ENCODE data around the gene TAS1R3. TPM values are rescaled to one million over a fixed set of nuclear protein-coding genes. Genes with fewer than 3 reads are reported as not detected.

The TAS1R3 gene
- total and polyA plus RNA-seq, 10 of the 15 experiments (the other 5 are each of a cell fraction or from before 2014, with no cell fraction given) = 0.04 to 0.51 (median 0.08) TPM; not detected in 3

- in situ Hi-C loops (cut with MboI) = no loop called here
- 67% methylated on average over 3 of the region's 3 CpGs for WGBS (ENCODE audit: insufficient coverage, insufficient replicate concordance, low lambda C conversion rate, missing lambda C conversion rate)
- peaks cover 21% of the 10 kb centered on the region for H3K4me1 ChIP-seq (ENCODE audit: control insufficient read depth, insufficient read depth, low read length)
- ChIA-PET SMC1A (ENCODE audit: uncharacterized antibody, unreplicated experiment) (no interaction called here), RAD21 (ENCODE audit: unreplicated experiment) (interaction anchor here (1.0 kb wide), 1 partner anchor 59 kb away, joined by 3 read pairs; no protein-coding TSS in a partner anchor), POLR2A (no interaction called here), CTCF (interaction anchor here (1.4 kb wide), 1 partner anchor 62 kb away, joined by 5 read pairs; no protein-coding TSS in a partner anchor)
- no peak overlapping the region for H3K9ac ChIP-seq (ENCODE audit: control insufficient read depth, insufficient read depth, low read length)
- no peak overlapping the region for H3K4me3 ChIP-seq
- intact Hi-C loops (cut with micrococcal nuclease; ENCODE audit: unreplicated experiment) = no loop called here
- ATAC-seq (no peak), DNase-seq (ENCODE audit: low read depth, low spot score) (no peak), FAIRE-seq (no peak)
- no peaks in the 10 kb centered on the region for H3K9me3 ChIP-seq (replicated peaks; ENCODE audit: control insufficient read depth, insufficient read depth, low read length)
- no peaks in the 10 kb centered on the region for H4K20me1 ChIP-seq (ENCODE audit: control insufficient read depth, insufficient read depth)
- peak overlapping the region; percentile 86; the same call in 1 of the 2 replicates for H3K4me2 ChIP-seq (ENCODE audit: control insufficient read depth, insufficient read depth)
- H3K27ac ChIP-seq (ENCODE audit: control insufficient read depth, insufficient read depth) = no peak overlapping the region
- TF ChIP-seq ZNF592 (IDR thresholded peaks at IDR 0.05) (no peak), CTCF (IDR thresholded peaks at IDR 0.05 in 2 of 3, conservative IDR thresholded peaks at IDR 0.05 in 1 of 3; ENCODE audit: control insufficient read depth in 2 of 3, extremely low read depth in 1 of 3, insufficient read depth in 1 of 3, low read depth in 3 of 3, low read length in 3 of 3) (0 out of 6 replicates have a peak, but pooled peaks of 1 of the 3 experiments have one; percentile 6)
- H3K79me2 ChIP-seq (ENCODE audit: control insufficient read depth, insufficient read depth, low read length) = peaks cover 26% of the 10 kb centered on the region
- no peak overlapping the region for H2AFZ ChIP-seq (ENCODE audit: control insufficient read depth, low read depth, low read length)
- no peaks in the 10 kb centered on the region for H3K27me3 ChIP-seq (replicated peaks in 1 of 2; ENCODE audit: control insufficient read depth in 2 of 2, insufficient read depth in 2 of 2, low read length in 1 of 2)
- no TSS peak for BruUV-seq (replicated peaks)
- peaks cover 3 to 31% of the 10 kb centered on the region in 2 experiments; a peak in 3 of 4 replicates for H3K36me3 ChIP-seq (ENCODE audit: control insufficient read depth in 2 of 2, insufficient read depth in 2 of 2, low read length in 1 of 2)
These were observed 21.0 kb upstream of the TAS1R3 start for GRCh38 chr1:1310109-1310385.

Data from GM12878 (cell line).